Stimulated activated naive CD8-positive, alpha-beta T cell treated with anti-CD3 and anti-CD28 coated beads, Interleukin-15, Interleukin-2, amounts not matched to agents 100 U/mL and 50 U/mL, for 24 hours (primary cell): ENCODE data around the gene CYP27A1.
"Not testable (repeated sequence)": the region's sequence is repeated elsewhere in the genome, so short reads cannot be mapped to it uniquely, and the experiment has no call there.

ENCODE experiments used
- ATAC-seq: fragments of 150-1000 bp; cut with Tn5 transposase; one replicate; pipeline ENCODE4 v1.10.0; 2021
- DNase-seq: peaks from one replicate; pipeline ENCODE4 v3.0.0; 2021

CYP27A1 gene

GRCh38 chr2:218781691-218782527, at the start of gene CYP27A1:
Gene CYP27A1 (plus strand): TSS chr2:218782147. CDS start chr2:218782183, 36 bp downstream.
- no peak for ATAC-seq
- DNase-seq: peak; percentile 7

- ATAC-seq: no peak
Measured at GRCh38 chr2:218732761-218733158, 49.2 kb upstream of the CYP27A1 start.

GRCh38 chr2:218733171-218734021, 48.6 kb upstream of the CYP27A1 start:
- DNase-seq (peak; percentile 10), ATAC-seq (peak; percentile 80)

More at GRCh38 chr2:218732761-218733158, 49.2 kb upstream of the CYP27A1 start:
- no peak for DNase-seq

GRCh38 chr2:218734190-218734975, 47.6 kb upstream of the CYP27A1 start:
- DNase-seq (no peak), ATAC-seq (no peak)

- ATAC-seq (no peak), DNase-seq (no peak)
Measured at GRCh38 chr2:218736531-218736930, 45.4 kb upstream of the CYP27A1 start.

GRCh38 chr2:218743068-218743467, 38.9 kb upstream of the CYP27A1 start:
- ATAC-seq (no peak), DNase-seq (no peak)

GRCh38 chr2:218744615-218745014, 37.3 kb upstream of the CYP27A1 start:
- no peak for DNase-seq
- ATAC-seq: no peak

- no peak for ATAC-seq
- DNase-seq: no peak
Measured at GRCh38 chr2:218745160-218745558, 36.8 kb upstream of the CYP27A1 start.

- no peak for ATAC-seq
- no peak for DNase-seq
Measured at GRCh38 chr2:218745559-218746469, 36.1 kb upstream of the CYP27A1 start.

- no peak for DNase-seq
- no peak for ATAC-seq
Measured at GRCh38 chr2:218746470-218746795, 35.5 kb upstream of the CYP27A1 start.

GRCh38 chr2:218746960-218747359, 35.0 kb upstream of the CYP27A1 start:
- no peak for DNase-seq
- ATAC-seq: no peak

GRCh38 chr2:218748741-218749441, 33.1 kb upstream of the CYP27A1 start:
- DNase-seq (no peak), ATAC-seq (no peak)

GRCh38 chr2:218754201-218754600, 27.7 kb upstream of the CYP27A1 start:
- no peak for ATAC-seq
- no peak for DNase-seq

- no peak for ATAC-seq
- no peak for DNase-seq
Measured at GRCh38 chr2:218754781-218755180, 27.2 kb upstream of the CYP27A1 start.

GRCh38 chr2:218755198-218755566, 26.8 kb upstream of the CYP27A1 start:
- ATAC-seq (no peak), DNase-seq (no peak)

- DNase-seq: no peak
- no peak for ATAC-seq
Measured at GRCh38 chr2:218755567-218756404, 26.2 kb upstream of the CYP27A1 start.

GRCh38 chr2:218756599-218757377, 25.2 kb upstream of the CYP27A1 start:
- ATAC-seq (no peak), DNase-seq (no peak)

- no peak for ATAC-seq
Measured at GRCh38 chr2:218761795-218762194, 20.2 kb upstream of the CYP27A1 start.

GRCh38 chr2:218772759-218773158, 9.2 kb upstream of the CYP27A1 start:
- not testable (repeated sequence) for ATAC-seq, DNase-seq

More at GRCh38 chr2:218761795-218762194, 20.2 kb upstream of the CYP27A1 start:
- DNase-seq: no peak
